Calu3 (cell line): ENCODE results near the gene IGFLR1. TPM values are rescaled to one million over a fixed set of nuclear protein-coding genes. Genes with fewer than 3 reads are reported as not detected.

ENCODE experiments used
- BruUV-seq: library from RNA; stranded (reverse); fragments of 400-500 nt; replicated peaks from 2 replicates; lab custom pipeline; 2021; lab: Mats Ljungman, UMichigan
- CTCF ChIA-PET: fragments of 300-600 bp; sonication (Branson Sonifier 250); formaldehyde crosslinking; loops from one replicate; lab custom pipeline; 2022; ENCODE audit warnings: antibody characterized with exemption; lab: Charles Lee
- DNase-seq: peaks from one replicate; pipeline ENCODE4 v3.0.0; 2022
- H3K27ac Mint-ChIP-seq: one replicate; pipeline ENCODE4 v1.8.0; 2022; ENCODE audit warnings: mixed read lengths; ENCODE audit not compliant: unreplicated experiment
- H3K27me3 Mint-ChIP-seq: one replicate; pipeline ENCODE4 v1.8.0; 2022; ENCODE audit warnings: mixed read lengths; ENCODE audit not compliant: unreplicated experiment
- H3K36me3 Mint-ChIP-seq: one replicate; pipeline ENCODE4 v1.8.0; 2022; ENCODE audit warnings: mild to moderate bottlenecking, moderate library complexity, mixed read lengths; ENCODE audit not compliant: insufficient read depth, unreplicated experiment
- H3K4me1 Mint-ChIP-seq: one replicate; pipeline ENCODE4 v1.8.0; 2022; ENCODE audit warnings: mild to moderate bottlenecking, low read depth, mixed read lengths; ENCODE audit not compliant: unreplicated experiment
- H3K4me3 Mint-ChIP-seq: one replicate; pipeline ENCODE4 v1.8.0; 2022; ENCODE audit warnings: mild to moderate bottlenecking, low read depth, moderate library complexity, mixed read lengths; ENCODE audit not compliant: unreplicated experiment
- H3K9me3 Mint-ChIP-seq: one replicate; pipeline ENCODE4 v1.8.0; 2022; ENCODE audit warnings: low read depth, mixed read lengths; ENCODE audit not compliant: unreplicated experiment
- intact Hi-C: fragments of 100-400 bp; cut with micrococcal nuclease; formaldehyde crosslinking; loops from one replicate; pipeline ENCODE4 v1.10.0; 2022; ENCODE audit not compliant: unreplicated experiment
- total RNA-seq: library from RNA; stranded (reverse); gene quantifications from 2 replicates; pipeline ENCODE4 v1.2.3, GENCODE V29; 2022
- TF ChIP-seq, protein P1 (sequence below): fragments of 200-600 bp; IDR thresholded peaks from one replicate; pipeline ENCODE4 v1.8.0; 2022; ENCODE audit warnings: antibody characterized with exemption; ENCODE audit not compliant: unreplicated experiment

Gene IGFLR1
- total RNA-seq, 1 experiment from 2014 or later = 9.2 TPM

DNA sequence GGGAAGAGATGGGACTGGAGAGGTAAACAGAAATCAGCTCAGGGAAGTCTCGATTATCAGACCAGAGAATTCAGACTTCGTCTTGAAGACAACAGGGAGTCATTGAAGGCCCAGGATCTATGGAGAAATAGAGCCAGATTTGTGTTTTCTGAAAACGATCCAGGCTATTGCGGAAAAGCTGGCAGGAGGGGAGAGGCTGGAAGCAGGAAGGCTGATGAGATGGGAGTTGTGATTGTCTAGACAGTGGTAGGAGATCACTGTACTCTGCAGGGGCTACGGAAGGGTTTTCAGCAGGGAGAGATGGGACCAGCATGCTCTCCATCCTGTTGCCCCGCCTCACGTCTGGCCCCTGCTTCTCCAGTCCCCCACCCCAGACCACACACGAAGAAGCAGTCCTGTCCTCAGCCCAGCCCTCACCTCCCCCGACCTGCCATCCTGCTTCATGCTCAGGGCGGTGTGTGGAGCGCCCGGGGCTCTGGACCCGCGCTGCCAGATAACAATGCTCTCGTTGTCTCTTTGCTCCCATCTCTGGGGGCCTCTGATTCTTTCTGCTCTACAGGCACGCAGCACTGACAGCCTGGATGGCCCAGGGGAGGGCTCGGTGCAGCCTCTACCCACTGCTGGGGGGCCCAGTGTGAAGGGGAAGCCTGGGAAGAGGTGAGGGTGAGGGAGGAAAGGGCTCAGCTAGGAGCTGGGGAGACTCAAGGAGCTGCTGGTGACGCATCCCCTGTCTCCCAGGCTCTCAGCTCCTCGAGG is 35.0 kb upstream of the IGFLR1 start:
- Mint-ChIP-seq H3K27me3 (no peaks in the 10 kb centered on the region), H3K9me3 (no peaks in the 10 kb centered on the region), H3K36me3 (peaks cover 11% of the 10 kb centered on the region), H3K27ac (no peak overlapping the region), H3K4me1 (peaks cover 13% of the 10 kb centered on the region), H3K4me3 (no peak overlapping the region)
- DNase-seq = no peak
- TF ChIP-seq, protein P1, sequence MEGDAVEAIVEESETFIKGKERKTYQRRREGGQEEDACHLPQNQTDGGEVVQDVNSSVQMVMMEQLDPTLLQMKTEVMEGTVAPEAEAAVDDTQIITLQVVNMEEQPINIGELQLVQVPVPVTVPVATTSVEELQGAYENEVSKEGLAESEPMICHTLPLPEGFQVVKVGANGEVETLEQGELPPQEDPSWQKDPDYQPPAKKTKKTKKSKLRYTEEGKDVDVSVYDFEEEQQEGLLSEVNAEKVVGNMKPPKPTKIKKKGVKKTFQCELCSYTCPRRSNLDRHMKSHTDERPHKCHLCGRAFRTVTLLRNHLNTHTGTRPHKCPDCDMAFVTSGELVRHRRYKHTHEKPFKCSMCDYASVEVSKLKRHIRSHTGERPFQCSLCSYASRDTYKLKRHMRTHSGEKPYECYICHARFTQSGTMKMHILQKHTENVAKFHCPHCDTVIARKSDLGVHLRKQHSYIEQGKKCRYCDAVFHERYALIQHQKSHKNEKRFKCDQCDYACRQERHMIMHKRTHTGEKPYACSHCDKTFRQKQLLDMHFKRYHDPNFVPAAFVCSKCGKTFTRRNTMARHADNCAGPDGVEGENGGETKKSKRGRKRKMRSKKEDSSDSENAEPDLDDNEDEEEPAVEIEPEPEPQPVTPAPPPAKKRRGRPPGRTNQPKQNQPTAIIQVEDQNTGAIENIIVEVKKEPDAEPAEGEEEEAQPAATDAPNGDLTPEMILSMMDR = no peak
- CTCF ChIA-PET = interaction anchor here (0.8 kb wide), 1 partner anchor 15 kb away, joined by 4 read pairs; no protein-coding TSS in a partner anchor
- no TSS peak for BruUV-seq
- intact Hi-C loops = no loop called here

DNA sequence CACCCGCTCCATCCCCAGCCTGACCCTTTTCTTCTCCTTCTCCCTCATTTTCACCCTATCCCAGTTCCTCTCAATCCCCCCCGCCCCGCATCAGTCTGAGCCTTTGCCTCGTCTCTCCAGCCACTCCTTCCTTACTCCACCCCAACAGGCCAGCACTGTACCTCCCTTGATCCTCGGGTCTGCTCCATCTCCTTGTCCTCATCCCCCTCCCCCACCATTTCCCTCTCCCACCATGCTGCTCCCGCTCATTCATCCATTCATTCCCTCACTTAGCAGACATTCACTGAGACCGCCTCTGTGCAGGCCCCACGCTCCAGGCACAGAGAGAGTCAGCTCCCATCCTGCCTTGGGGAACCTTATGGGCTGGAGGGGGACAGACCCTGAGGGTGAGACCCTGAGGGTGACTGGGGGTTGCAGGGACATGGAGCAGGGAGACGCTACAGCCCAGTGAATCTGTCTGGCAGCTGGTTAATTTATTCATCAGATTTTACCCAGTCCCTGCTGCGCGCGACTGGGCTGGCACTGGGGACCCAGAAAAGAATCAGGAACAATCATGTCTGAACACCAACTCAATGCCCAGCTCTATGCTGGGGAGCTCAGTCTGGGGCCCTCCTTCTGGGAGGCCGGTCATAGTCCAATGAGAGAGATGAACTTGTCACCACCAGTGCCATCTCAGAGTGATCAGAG is 34.0 kb upstream of the IGFLR1 start:
- TF ChIP-seq, protein P1 = no peak
- Mint-ChIP-seq H3K27me3 (no peaks in the 10 kb centered on the region), H3K27ac (peak overlapping the region; percentile 6), H3K4me1 (peaks cover 13% of the 10 kb centered on the region), H3K4me3 (peak overlapping the region; percentile 69), H3K9me3 (no peaks in the 10 kb centered on the region), H3K36me3 (peaks cover 11% of the 10 kb centered on the region)
- no peak for DNase-seq
- TSS peak; percentile 47 for BruUV-seq
- intact Hi-C loops = no loop called here
- CTCF ChIA-PET = no interaction called here

DNA sequence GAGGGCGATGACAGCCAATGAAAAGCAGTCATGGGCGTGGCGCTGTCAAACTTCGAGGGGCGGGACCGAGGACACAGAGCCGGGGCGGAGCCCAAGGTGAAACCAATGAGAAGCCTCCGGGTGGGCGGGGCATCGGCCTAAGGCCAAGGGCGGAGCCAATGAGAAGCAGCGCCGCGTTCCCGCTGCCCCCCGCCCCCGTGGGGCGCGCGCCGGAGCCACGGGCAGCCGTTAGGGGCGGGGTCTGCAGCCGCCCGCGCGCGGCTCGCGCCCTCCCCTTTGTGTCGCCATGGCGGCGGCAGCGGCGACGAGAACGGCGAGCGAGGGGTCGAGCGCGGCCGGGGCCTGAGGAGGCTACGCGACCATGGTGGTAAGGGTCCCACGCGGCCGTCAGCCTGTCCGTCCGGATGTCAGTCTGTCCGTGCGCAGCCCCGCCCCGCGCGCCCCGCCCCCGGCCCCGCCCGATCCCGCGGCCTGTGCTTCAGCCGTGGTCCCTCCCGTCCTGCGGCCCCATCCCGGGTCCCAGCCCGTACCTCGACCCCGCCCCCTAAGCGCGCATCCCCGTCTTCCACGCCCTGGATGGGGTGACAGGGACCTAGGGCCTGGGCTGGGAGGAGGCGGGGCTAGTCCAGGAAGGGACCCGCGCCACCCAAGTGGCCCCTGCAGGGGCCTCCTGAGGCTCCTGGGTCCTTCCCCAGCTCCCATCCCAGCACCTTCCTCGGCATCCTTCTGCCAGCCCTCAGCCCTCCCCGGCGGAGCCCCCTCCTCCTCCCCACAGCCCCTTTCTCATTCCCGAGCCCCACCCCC is 33.2 kb upstream of the IGFLR1 start, which contains the start of gene ARHGAP33:
Gene ARHGAP33, plus strand, starts transcription at position 267 of the 804 bp plus-strand sequence. Its CDS starts 95 bp downstream, at position 362.
- no TSS peak for BruUV-seq
- Mint-ChIP-seq H3K36me3 (peaks cover 11% of the 10 kb centered on the region), H3K9me3 (no peaks in the 10 kb centered on the region), H3K27ac (peak within 1 kb of the TSS; percentile 55), H3K4me1 (peaks cover 13% of the 10 kb centered on the region), H3K27me3 (no peaks in the 10 kb centered on the region), H3K4me3 (peak within 1 kb of the TSS; percentile 69)
- TF ChIP-seq, protein P1 = no peak
- CTCF ChIA-PET = no interaction called here
- peak; percentile 100 for DNase-seq
- intact Hi-C loops = no loop called here

DNA sequence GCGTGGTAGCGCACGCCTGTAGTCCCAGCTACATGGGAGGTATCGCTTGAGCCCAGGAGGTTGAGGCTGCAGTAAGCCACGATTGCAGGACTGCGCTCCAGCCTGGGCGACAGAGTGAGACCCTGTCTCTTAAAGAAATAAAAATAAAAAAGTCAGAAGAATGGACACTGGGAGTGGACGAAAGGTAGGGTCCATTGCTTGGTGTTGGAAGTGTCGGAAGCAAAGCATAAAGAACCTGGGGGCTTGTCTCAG is 32.7 kb upstream of the IGFLR1 start:
- CTCF ChIA-PET = no interaction called here
- no peak for DNase-seq
- TF ChIP-seq, protein P1 = no peak
- peak overlapping the region; percentile 55 for H3K27ac Mint-ChIP-seq
- no peaks in the 10 kb centered on the region for H3K9me3 Mint-ChIP-seq
- H3K4me3 Mint-ChIP-seq = peak overlapping the region; percentile 69
- no peaks in the 10 kb centered on the region for H3K27me3 Mint-ChIP-seq
- intact Hi-C loops = no loop called here
- peaks cover 16% of the 10 kb centered on the region for H3K36me3 Mint-ChIP-seq
- BruUV-seq = no TSS peak
- H3K4me1 Mint-ChIP-seq = peaks cover 13% of the 10 kb centered on the region
